ENCODE data around the gene SLBP. TPM values are rescaled to one million over a fixed set of nuclear protein-coding genes. Genes with fewer than 3 reads are reported as not detected.

The SLBP gene
- total and polyA plus RNA-seq, 2 donors (not counting 1 experiment from before 2014, with no cell fraction given): 19.4 to 31.8 TPM

DNA sequence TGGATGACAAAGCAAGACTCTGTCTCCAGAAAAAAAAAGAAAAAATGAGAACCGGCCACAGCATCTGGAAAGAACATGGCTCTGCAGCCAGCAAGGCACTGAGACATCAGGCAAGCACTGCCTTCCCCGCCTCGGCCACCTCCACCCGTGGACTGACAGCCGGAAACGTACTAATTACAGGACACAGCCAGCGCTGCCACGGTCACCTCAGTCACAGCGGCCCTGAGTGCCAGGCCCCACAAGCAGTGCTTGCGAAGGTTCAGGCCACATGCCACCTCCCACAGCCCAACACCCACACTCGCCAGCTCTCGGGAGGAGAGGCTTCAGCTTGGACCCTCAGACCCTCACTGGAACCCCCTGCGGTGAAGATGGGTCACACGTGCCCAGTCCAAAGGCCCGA, 44.8 kb downstream of the SLBP start:
- ChIA-PET POLR2A (no interaction called here), CTCF (no interaction called here)
- H3K9me3 ChIP-seq (ENCODE audit: control extremely low read depth in 1 of 3, control insufficient read depth in 2 of 3, insufficient read depth in 1 of 3, low read length in 2 of 3): peaks cover 0 to 4% (median 0%) of the 10 kb centered on the region in 3 donors
- TF ChIP-seq, protein P1, sequence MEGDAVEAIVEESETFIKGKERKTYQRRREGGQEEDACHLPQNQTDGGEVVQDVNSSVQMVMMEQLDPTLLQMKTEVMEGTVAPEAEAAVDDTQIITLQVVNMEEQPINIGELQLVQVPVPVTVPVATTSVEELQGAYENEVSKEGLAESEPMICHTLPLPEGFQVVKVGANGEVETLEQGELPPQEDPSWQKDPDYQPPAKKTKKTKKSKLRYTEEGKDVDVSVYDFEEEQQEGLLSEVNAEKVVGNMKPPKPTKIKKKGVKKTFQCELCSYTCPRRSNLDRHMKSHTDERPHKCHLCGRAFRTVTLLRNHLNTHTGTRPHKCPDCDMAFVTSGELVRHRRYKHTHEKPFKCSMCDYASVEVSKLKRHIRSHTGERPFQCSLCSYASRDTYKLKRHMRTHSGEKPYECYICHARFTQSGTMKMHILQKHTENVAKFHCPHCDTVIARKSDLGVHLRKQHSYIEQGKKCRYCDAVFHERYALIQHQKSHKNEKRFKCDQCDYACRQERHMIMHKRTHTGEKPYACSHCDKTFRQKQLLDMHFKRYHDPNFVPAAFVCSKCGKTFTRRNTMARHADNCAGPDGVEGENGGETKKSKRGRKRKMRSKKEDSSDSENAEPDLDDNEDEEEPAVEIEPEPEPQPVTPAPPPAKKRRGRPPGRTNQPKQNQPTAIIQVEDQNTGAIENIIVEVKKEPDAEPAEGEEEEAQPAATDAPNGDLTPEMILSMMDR (IDR thresholded peaks at IDR 0.05): no peak
- no peak for TF ChIP-seq EZH2 (IDR thresholded peaks at IDR 0.05; ENCODE audit: borderline replicate concordance, insufficient read depth, low read depth, low read length, poor library complexity, severe bottlenecking)
- H3K27ac ChIP-seq (ENCODE audit: low read length in 2 of 2): no peak overlapping the region
- H3K27me3 Mint-ChIP-seq: no peaks in the 10 kb centered on the region
- DNase-seq (no peak), ATAC-seq (ENCODE audit: low read depth) (no peak)
- no peaks in the 10 kb centered on the region for H4K20me1 ChIP-seq (ENCODE audit: control insufficient read depth, insufficient read depth, low read length, poor library complexity, severe bottlenecking)
- no peak overlapping the region for H3K9ac ChIP-seq (ENCODE audit: low read length)
- no peak overlapping the region for H3K4me2 ChIP-seq (replicated peaks; ENCODE audit: low read depth, low read length, poor library complexity, severe bottlenecking)
- H3K79me2 ChIP-seq (ENCODE audit: control insufficient read depth, insufficient read depth, low read length): no peaks in the 10 kb centered on the region
- H3K27ac Mint-ChIP-seq: no peak overlapping the region
- no peaks in the 10 kb centered on the region for H3K9me3 Mint-ChIP-seq (ENCODE audit: insufficient read depth)
- no peak overlapping the region for H2AFZ ChIP-seq (ENCODE audit: insufficient read depth, low read depth, low read length, poor library complexity, severe bottlenecking)
- intact Hi-C loops (cut with micrococcal nuclease): no loop called here
- H3K36me3 ChIP-seq (replicated peaks in 1 of 2; ENCODE audit: control extremely low read depth in 1 of 2, control insufficient read depth in 1 of 2, extremely low read depth in 1 of 2, insufficient read depth in 2 of 2, low read length in 1 of 2): no peaks in the 10 kb centered on the region
- no peaks in the 10 kb centered on the region for H3K4me1 Mint-ChIP-seq
- no peaks in the 10 kb centered on the region for H3K4me1 ChIP-seq (ENCODE audit: control insufficient read depth in 2 of 2, insufficient read depth in 2 of 2, low read length in 2 of 2)
- no peak overlapping the region for H3K4me3 ChIP-seq (ENCODE audit: control extremely low read depth in 1 of 5, extremely low read depth in 1 of 5, insufficient read depth in 1 of 5, low read depth in 2 of 5, low read length in 4 of 5)
- no peaks in the 10 kb centered on the region for H3K27me3 ChIP-seq (replicated peaks in 1 of 4; ENCODE audit: control extremely low read depth in 1 of 4, control insufficient read depth in 3 of 4, insufficient read depth in 4 of 4, low read length in 3 of 4)
- no peak overlapping the region for H3K4me3 Mint-ChIP-seq
- 98% methylated on average over 15 of the region's 15 CpGs for WGBS (ENCODE audit: insufficient coverage)

DNA sequence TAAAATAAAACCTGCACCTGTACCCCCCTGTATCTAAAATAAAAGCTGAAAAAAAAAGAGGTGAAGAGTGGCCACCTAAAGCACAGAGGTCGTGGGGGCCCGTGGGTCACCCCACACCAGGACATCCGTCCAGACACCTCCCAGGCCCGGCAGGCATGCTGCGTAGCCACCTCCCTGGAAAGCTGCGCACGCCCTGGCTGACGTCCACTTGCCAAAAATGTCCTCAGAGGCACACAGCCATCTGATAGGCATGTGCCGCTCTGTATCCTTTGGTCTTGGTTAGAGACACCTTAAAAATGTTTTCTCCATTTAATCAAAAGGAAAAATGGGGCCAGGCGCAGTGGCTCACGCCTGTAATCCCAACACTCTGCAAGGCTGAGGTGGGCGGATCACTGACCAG, 45.7 kb downstream of the SLBP start:
- H3K4me1 ChIP-seq (ENCODE audit: control insufficient read depth in 2 of 2, insufficient read depth in 2 of 2, low read length in 2 of 2): no peaks in the 10 kb centered on the region
- no peak overlapping the region for H3K4me2 ChIP-seq (replicated peaks; ENCODE audit: low read depth, low read length, poor library complexity, severe bottlenecking)
- TF ChIP-seq, protein P1 (IDR thresholded peaks at IDR 0.05): no peak
- no peak for TF ChIP-seq EZH2 (IDR thresholded peaks at IDR 0.05; ENCODE audit: borderline replicate concordance, insufficient read depth, low read depth, low read length, poor library complexity, severe bottlenecking)
- H3K27me3 Mint-ChIP-seq: no peaks in the 10 kb centered on the region
- no peaks in the 10 kb centered on the region for H4K20me1 ChIP-seq (ENCODE audit: control insufficient read depth, insufficient read depth, low read length, poor library complexity, severe bottlenecking)
- ATAC-seq (ENCODE audit: low read depth) (no peak), DNase-seq (no peak)
- no peaks in the 10 kb centered on the region for H3K79me2 ChIP-seq (ENCODE audit: control insufficient read depth, insufficient read depth, low read length)
- no peaks in the 10 kb centered on the region for H3K4me1 Mint-ChIP-seq
- no peak overlapping the region for H3K27ac Mint-ChIP-seq
- intact Hi-C loops (cut with micrococcal nuclease): no loop called here
- H3K4me3 ChIP-seq (ENCODE audit: control extremely low read depth in 1 of 5, extremely low read depth in 1 of 5, insufficient read depth in 1 of 5, low read depth in 2 of 5, low read length in 4 of 5): no peak overlapping the region
- ChIA-PET POLR2A (no interaction called here), CTCF (interaction anchor here (0.6 kb wide), 2 partner anchors 84 to 864 kb away, joined by 3 read pairs; no protein-coding TSS in a partner anchor)
- no peaks in the 10 kb centered on the region for H3K36me3 ChIP-seq (replicated peaks in 1 of 2; ENCODE audit: control extremely low read depth in 1 of 2, control insufficient read depth in 1 of 2, extremely low read depth in 1 of 2, insufficient read depth in 2 of 2, low read length in 1 of 2)
- no peaks in the 10 kb centered on the region for H3K9me3 Mint-ChIP-seq (ENCODE audit: insufficient read depth)
- no peak overlapping the region for H2AFZ ChIP-seq (ENCODE audit: insufficient read depth, low read depth, low read length, poor library complexity, severe bottlenecking)
- H3K4me3 Mint-ChIP-seq: no peak overlapping the region
- H3K9ac ChIP-seq (ENCODE audit: low read length): no peak overlapping the region
- peaks cover 0 to 4% (median 0%) of the 10 kb centered on the region in 3 donors for H3K9me3 ChIP-seq (ENCODE audit: control extremely low read depth in 1 of 3, control insufficient read depth in 2 of 3, insufficient read depth in 1 of 3, low read length in 2 of 3)
- 94% methylated on average over 10 of the region's 12 CpGs for WGBS (ENCODE audit: insufficient coverage)
- H3K27ac ChIP-seq (ENCODE audit: low read length in 2 of 2): no peak overlapping the region
- no peaks in the 10 kb centered on the region for H3K27me3 ChIP-seq (replicated peaks in 1 of 4; ENCODE audit: control extremely low read depth in 1 of 4, control insufficient read depth in 3 of 4, insufficient read depth in 4 of 4, low read length in 3 of 4)

All from B cell (primary cell).